ENCODE data around the gene C1orf21.

DNA sequence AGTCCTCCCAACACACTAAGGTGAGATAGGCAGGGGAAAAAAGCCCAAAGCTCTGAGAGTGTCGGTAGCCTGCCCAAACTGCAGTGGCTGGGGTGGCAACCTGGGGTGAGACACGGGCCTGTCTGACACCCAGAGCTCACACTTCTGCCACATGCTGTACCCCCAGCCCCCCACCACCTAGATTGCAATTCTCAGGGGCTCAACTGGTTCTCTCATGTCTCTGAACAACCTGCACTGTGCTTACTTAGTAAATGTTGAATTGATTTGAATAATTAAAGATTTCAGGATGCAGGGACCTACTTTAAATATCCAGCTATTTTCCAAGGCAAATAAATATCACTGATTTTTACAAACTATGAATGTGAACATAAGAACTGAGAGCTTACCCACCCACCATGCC, 252.4 kb downstream of the C1orf21 start:
- TF ChIP-seq, protein P1, sequence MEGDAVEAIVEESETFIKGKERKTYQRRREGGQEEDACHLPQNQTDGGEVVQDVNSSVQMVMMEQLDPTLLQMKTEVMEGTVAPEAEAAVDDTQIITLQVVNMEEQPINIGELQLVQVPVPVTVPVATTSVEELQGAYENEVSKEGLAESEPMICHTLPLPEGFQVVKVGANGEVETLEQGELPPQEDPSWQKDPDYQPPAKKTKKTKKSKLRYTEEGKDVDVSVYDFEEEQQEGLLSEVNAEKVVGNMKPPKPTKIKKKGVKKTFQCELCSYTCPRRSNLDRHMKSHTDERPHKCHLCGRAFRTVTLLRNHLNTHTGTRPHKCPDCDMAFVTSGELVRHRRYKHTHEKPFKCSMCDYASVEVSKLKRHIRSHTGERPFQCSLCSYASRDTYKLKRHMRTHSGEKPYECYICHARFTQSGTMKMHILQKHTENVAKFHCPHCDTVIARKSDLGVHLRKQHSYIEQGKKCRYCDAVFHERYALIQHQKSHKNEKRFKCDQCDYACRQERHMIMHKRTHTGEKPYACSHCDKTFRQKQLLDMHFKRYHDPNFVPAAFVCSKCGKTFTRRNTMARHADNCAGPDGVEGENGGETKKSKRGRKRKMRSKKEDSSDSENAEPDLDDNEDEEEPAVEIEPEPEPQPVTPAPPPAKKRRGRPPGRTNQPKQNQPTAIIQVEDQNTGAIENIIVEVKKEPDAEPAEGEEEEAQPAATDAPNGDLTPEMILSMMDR (optimal IDR thresholded peaks at IDR 0.05 in 1 of 3, IDR thresholded peaks at IDR 0.05 in 1 of 3, conservative IDR thresholded peaks at IDR 0.05 in 1 of 3; ENCODE audit: extremely low read depth in 1 of 3, insufficient read depth in 2 of 3, low read length in 3 of 3): no peak
- TF ChIP-seq EZH2 (IDR thresholded peaks at IDR 0.05; ENCODE audit: low read length): no peak
